Calu3 (cell line): ENCODE data around the gene PSMD8. TPM values are rescaled to one million over a fixed set of nuclear protein-coding genes. Genes with fewer than 3 reads are reported as not detected.
"Not testable (repeated sequence)": the region's sequence is repeated elsewhere in the genome, so short reads cannot be mapped to it uniquely, and the experiment has no call there.

Source experiments
- BruUV-seq: library from RNA; stranded (reverse); fragments of 400-500 nt; replicated peaks from 2 replicates; lab custom pipeline; 2021; lab: Mats Ljungman, UMichigan
- CTCF ChIA-PET: fragments of 300-600 bp; sonication (Branson Sonifier 250); formaldehyde crosslinking; loops from one replicate; lab custom pipeline; 2022; ENCODE audit warnings: antibody characterized with exemption; lab: Charles Lee
- DNase-seq: peaks from one replicate; pipeline ENCODE4 v3.0.0; 2022
- H3K27ac Mint-ChIP-seq: one replicate; pipeline ENCODE4 v1.8.0; 2022; ENCODE audit warnings: mixed read lengths; ENCODE audit not compliant: unreplicated experiment
- H3K27me3 Mint-ChIP-seq: one replicate; pipeline ENCODE4 v1.8.0; 2022; ENCODE audit warnings: mixed read lengths; ENCODE audit not compliant: unreplicated experiment
- H3K36me3 Mint-ChIP-seq: one replicate; pipeline ENCODE4 v1.8.0; 2022; ENCODE audit warnings: mild to moderate bottlenecking, moderate library complexity, mixed read lengths; ENCODE audit not compliant: insufficient read depth, unreplicated experiment
- H3K4me1 Mint-ChIP-seq: one replicate; pipeline ENCODE4 v1.8.0; 2022; ENCODE audit warnings: mild to moderate bottlenecking, low read depth, mixed read lengths; ENCODE audit not compliant: unreplicated experiment
- H3K4me3 Mint-ChIP-seq: one replicate; pipeline ENCODE4 v1.8.0; 2022; ENCODE audit warnings: mild to moderate bottlenecking, low read depth, moderate library complexity, mixed read lengths; ENCODE audit not compliant: unreplicated experiment
- H3K9me3 Mint-ChIP-seq: one replicate; pipeline ENCODE4 v1.8.0; 2022; ENCODE audit warnings: low read depth, mixed read lengths; ENCODE audit not compliant: unreplicated experiment
- CTCF ChIP-seq: fragments of 200-600 bp; IDR thresholded peaks from one replicate; pipeline ENCODE4 v1.8.0; 2022; ENCODE audit warnings: antibody characterized with exemption; ENCODE audit not compliant: unreplicated experiment
- intact Hi-C: fragments of 100-400 bp; cut with micrococcal nuclease; formaldehyde crosslinking; loops from one replicate; pipeline ENCODE4 v1.10.0; 2022; ENCODE audit not compliant: unreplicated experiment
- total RNA-seq: library from RNA; stranded (reverse); gene quantifications from 2 replicates; pipeline ENCODE4 v1.2.3, GENCODE V29; 2022

PSMD8 gene
- total RNA-seq, 1 experiment from 2014 or later: 233 TPM

- CTCF ChIA-PET: interaction anchor here (0.7 kb wide), 1 partner anchor 9 kb away, joined by 3 read pairs; no protein-coding TSS in a partner anchor
- no peaks in the 10 kb centered on the region for H3K9me3 Mint-ChIP-seq
- no peaks in the 10 kb centered on the region for H3K36me3 Mint-ChIP-seq
- no peaks in the 10 kb centered on the region for H3K4me1 Mint-ChIP-seq
- intact Hi-C loops: no loop called here
- TF ChIP-seq CTCF: no peak
- peaks cover 59% of the 10 kb centered on the region for H3K27me3 Mint-ChIP-seq
- no TSS peak for BruUV-seq
- H3K27ac Mint-ChIP-seq: no peak overlapping the region
- no peak for DNase-seq
- no peak overlapping the region for H3K4me3 Mint-ChIP-seq
These were observed 50.9 kb downstream of the PSMD8 start for GRCh38 chr19:38425222-38425809.

DNA sequence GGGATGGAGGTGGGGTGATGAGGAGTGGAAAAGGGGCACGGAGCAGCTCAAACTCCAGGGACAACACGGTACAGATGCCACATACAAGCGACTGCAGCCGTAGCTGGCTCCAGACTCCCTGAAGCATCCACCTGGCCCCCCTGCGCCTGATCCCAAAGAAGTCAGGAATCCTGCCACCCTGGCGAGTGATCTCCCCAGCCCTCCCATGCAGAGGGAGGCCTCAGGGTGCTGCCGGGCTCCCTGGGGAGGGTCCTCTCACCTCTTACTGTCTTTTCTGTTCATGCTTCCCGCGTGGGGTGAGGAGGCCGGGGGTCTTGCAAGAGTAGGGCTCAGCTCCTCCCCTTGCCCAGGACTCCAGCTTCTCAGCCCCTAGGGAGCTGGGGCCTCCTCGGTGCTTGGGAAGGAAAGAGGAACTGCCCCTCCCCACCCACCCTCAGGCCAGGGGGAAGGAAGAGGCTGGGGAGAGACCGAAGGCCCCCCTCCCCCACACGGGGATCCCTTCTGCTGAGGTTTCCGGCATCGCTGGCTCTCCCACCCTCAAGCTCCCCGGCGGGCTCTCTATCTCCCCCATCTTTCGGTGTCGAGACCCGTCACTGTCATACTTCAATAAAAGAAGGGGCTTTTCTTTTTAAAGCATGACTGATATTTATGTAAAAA lies 51.6 kb downstream of the PSMD8 start, which contains the start of gene RASGRP4:
Gene RASGRP4 (minus strand): TSS at position 410 of the 657 bp plus-strand sequence. CDS start 128 bp downstream, at position 282.
- no peak for TF ChIP-seq CTCF
- DNase-seq: no peak
- Mint-ChIP-seq H3K4me1 (no peaks in the 10 kb centered on the region), H3K9me3 (no peaks in the 10 kb centered on the region), H3K27ac (no peak within 1 kb of the TSS), H3K36me3 (no peaks in the 10 kb centered on the region), H3K4me3 (no peak within 1 kb of the TSS), H3K27me3 (peaks cover 59% of the 10 kb centered on the region)
- CTCF ChIA-PET: no interaction called here
- intact Hi-C loops: no loop called here
- no TSS peak for BruUV-seq

GRCh38 chr19:38427035-38427677 lies 52.8 kb downstream of the PSMD8 start:
- H3K36me3 Mint-ChIP-seq, H3K27ac Mint-ChIP-seq, intact Hi-C loops, H3K4me1 Mint-ChIP-seq, H3K9me3 Mint-ChIP-seq, DNase-seq, BruUV-seq, H3K4me3 Mint-ChIP-seq: not testable (repeated sequence)
- CTCF ChIA-PET: interaction anchor here (0.7 kb wide), 1 partner anchor 104 kb away, joined by 4 read pairs; no protein-coding TSS in a partner anchor
- H3K27me3 Mint-ChIP-seq: peaks cover 65% of the 10 kb centered on the region

- intact Hi-C loops: no loop called here
- Mint-ChIP-seq H3K36me3 (no peaks in the 10 kb centered on the region), H3K27ac (no peak overlapping the region), H3K9me3 (no peaks in the 10 kb centered on the region), H3K4me1 (no peaks in the 10 kb centered on the region), H3K27me3 (peaks cover 76% of the 10 kb centered on the region), H3K4me3 (no peak overlapping the region)
- DNase-seq: no peak
- no TSS peak for BruUV-seq
- TF ChIP-seq CTCF: no peak
- CTCF ChIA-PET: interaction anchor here (1.6 kb wide), 1 partner anchor 17 kb away, joined by 3 read pairs; no protein-coding TSS in a partner anchor
These were observed 54.9 kb downstream of the PSMD8 start for GRCh38 chr19:38429055-38429810.
